Kidney (tissue), 14 donors: Measurements from ENCODE around the gene AP1G2. TPM values are rescaled to one million over a fixed set of nuclear protein-coding genes. Genes with fewer than 3 reads are reported as not detected.

Experiments used
- DNase-seq, 5 donors: peaks; one replicate each; pipeline ENCODE4 v3.0.0-alpha.2; 2013 to 2020
- FAIRE-seq: peaks from 2 replicates; lab custom pipeline; 2012; peaks lifted over from hg19 to GRCh38; lab: Jason Lieb, UNC
- H3K27ac ChIP-seq, 2 donors: one replicate each; pipeline ENCODE4 v1.7.0; 2013; ENCODE audit warnings: low read depth in 2 of 2, low read length in 2 of 2, inconsistent platforms in 1 of 2
- H3K27me3 ChIP-seq: one replicate; pipeline ENCODE4 v1.7.1; 2013; ENCODE audit warnings: low read length, inconsistent platforms; ENCODE audit not compliant: control insufficient read depth, insufficient read depth
- H3K36me3 ChIP-seq, 3 donors: one replicate each; pipeline versions ENCODE4 v1.7.0 to v1.7.1; 2013; ENCODE audit warnings: low read length in 3 of 3, control low read depth in 1 of 3, inconsistent platforms in 1 of 3; ENCODE audit not compliant: insufficient read depth in 3 of 3, control insufficient read depth in 2 of 3
- H3K4me1 ChIP-seq, 3 donors: one replicate each; pipeline versions ENCODE4 v1.7.0 to v1.7.1; 2013; ENCODE audit warnings: low read length in 3 of 3, inconsistent platforms in 1 of 3, low read depth in 1 of 3; ENCODE audit not compliant: control insufficient read depth in 2 of 3, insufficient read depth in 2 of 3
- H3K4me3 ChIP-seq, 3 donors: one replicate each; pipeline versions ENCODE4 v1.7.0 to v1.8.1; 2013; ENCODE audit warnings: low read length in 3 of 3, control low read depth in 1 of 3, inconsistent platforms in 1 of 3
- H3K9ac ChIP-seq, 3 donors: one replicate each; pipeline versions ENCODE4 v1.7.0 to v1.7.1; 2013; ENCODE audit warnings: low read length in 3 of 3, control low read depth in 1 of 3, inconsistent platforms in 1 of 3
- H3K9me3 ChIP-seq, 3 donors: one replicate each; pipeline versions ENCODE4 v1.7.0 to v1.7.1; 2013; ENCODE audit warnings: low read length in 3 of 3, control low read depth in 1 of 3, inconsistent platforms in 1 of 3; ENCODE audit not compliant: control insufficient read depth in 2 of 3, insufficient read depth in 1 of 3
- CTCF ChIP-seq: IDR thresholded peaks from 3 replicates; pipeline ENCODE4 v1.5.1; 2012; ENCODE audit warnings: mild to moderate bottlenecking, moderate library complexity, borderline replicate concordance; ENCODE audit not compliant: insufficient read depth; ENCODE audit errors: extremely low read depth
- intact Hi-C: fragments of 100-400 bp; cut with DNase I; formaldehyde crosslinking; loops from one replicate; pipeline ENCODE4 v1.11.1; 2022
- polyA plus RNA-seq: library from polyadenylated mRNA; stranded (reverse); fragments of 350-450 nt; fragmentation: Illumina TruSeq; extraction: RNeasy Lipid Tissue Mini Kit (QIAGEN cat#74804); gene quantifications from one replicate; pipeline ENCODE4 v1.2.3, GENCODE V29; 2014; ENCODE audit warnings: low read depth, low replicate concordance; ENCODE audit not compliant: insufficient read depth
- total RNA-seq: library from RNA; stranded (reverse); fragmentation: NEBNext Ultra II Directional; extraction: Animal tissue kit (Norgen Biotek cat#: 25700); gene quantifications from one replicate; pipeline ENCODE4 v1.2.1, GENCODE V29; 2021
- donor health status: control.
- donor health status: control.
- donor health status: control.
- donor health status: control.
- donor health status: control.
- donor health status: DM: yes; HTN: yes; CAD: no.
- donor health status: Normal renal cell carcinoma (clear cell type).

Gene AP1G2
- total and polyA plus RNA-seq, 2 donors from 2014 or later: 56.7 to 123 TPM

GRCh38 chr14:23542261-23542660, 25.3 kb downstream of the AP1G2 start:
- H3K9me3 ChIP-seq: no peaks in the 10 kb centered on the region
- H3K9ac ChIP-seq: no peak overlapping the region
- H3K4me1 ChIP-seq: peaks cover 3 to 19% (median 9%) of the 10 kb centered on the region in 3 donors
- no peak for TF ChIP-seq CTCF
- FAIRE-seq: no peak
- no peak for DNase-seq
- intact Hi-C loops: no loop called here
- H3K36me3 ChIP-seq: no peaks in the 10 kb centered on the region
- H3K27me3 ChIP-seq: no peaks in the 10 kb centered on the region
- no peak overlapping the region for H3K27ac ChIP-seq
- no peak overlapping the region for H3K4me3 ChIP-seq

- TF ChIP-seq CTCF: no peak
- H3K9me3 ChIP-seq: no peaks in the 10 kb centered on the region
- no peak overlapping the region for H3K27ac ChIP-seq
- FAIRE-seq (no peak), DNase-seq (no peak)
- no peaks in the 10 kb centered on the region for H3K36me3 ChIP-seq
- intact Hi-C loops: no loop called here
- no peak overlapping the region for H3K4me3 ChIP-seq
- H3K9ac ChIP-seq: peak overlapping the region in 1 of 3 donors; percentile 41
- H3K4me1 ChIP-seq: peaks cover 1 to 11% (median 3%) of the 10 kb centered on the region in 3 donors
- no peaks in the 10 kb centered on the region for H3K27me3 ChIP-seq
These were observed 27.5 kb downstream of the AP1G2 start for GRCh38 chr14:23540141-23540469.

DNA sequence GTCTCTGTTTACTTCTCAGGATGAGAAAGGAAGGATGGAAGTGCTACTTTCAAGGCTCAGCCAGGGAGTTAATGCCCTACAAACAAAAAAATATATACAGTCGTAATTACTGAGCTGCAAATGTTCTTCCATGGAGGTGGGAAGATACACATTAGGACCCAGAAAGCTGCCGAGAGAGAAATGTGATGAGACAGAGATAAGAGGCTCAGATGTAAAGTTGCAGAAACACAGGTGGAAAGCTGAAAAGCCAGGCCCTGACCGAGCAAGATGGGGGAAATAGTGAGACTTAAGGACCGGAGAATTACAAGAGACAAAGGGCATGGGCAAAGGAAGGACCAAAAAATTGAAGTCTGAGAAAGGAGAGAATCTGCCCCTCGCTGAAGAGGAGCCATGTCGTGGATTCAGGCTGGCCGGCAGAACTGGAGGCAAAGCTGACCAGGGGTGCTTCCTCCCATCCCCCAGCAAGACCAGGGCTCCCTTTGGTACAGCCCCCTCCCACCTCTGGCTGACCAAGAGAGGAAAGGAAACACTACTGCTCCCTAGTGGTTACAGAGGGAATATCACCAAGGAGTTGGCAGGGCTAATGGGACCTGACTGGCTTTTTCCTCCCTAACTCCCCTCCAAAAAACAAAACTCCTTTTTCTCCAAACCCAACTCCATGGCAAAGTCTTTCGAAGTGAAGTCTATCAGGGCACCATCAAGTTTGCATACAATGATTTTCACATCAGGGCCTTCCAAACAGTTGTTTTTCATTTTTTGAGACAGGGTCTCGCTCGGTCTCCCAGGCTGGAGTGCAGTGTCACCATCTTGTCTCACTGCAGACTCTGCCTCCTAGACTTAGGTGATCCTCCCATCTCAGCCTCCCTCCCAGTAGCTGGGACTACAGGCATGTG, 28.1 kb downstream of the AP1G2 start:
- DNase-seq (peak; percentile 65 to 89 (median 83)), FAIRE-seq (no peak)
- no peaks in the 10 kb centered on the region for H3K9me3 ChIP-seq

More for the DNA sequence above, 28.1 kb downstream of the AP1G2 start:
- Histone ChIP-seq H3K27ac (no peak overlapping the region), H3K27me3 (no peaks in the 10 kb centered on the region), H3K9ac (no peak overlapping the region), H3K4me1 (peaks cover 0 to 11% (median 3%) of the 10 kb centered on the region in 3 donors), H3K4me3 (no peak overlapping the region), H3K36me3 (no peaks in the 10 kb centered on the region)
- TF ChIP-seq CTCF: peak; percentile 66
- intact Hi-C loops: no loop called here
